SK-MEL-5 (cell line): ENCODE measurements around the gene MSX1. TPM values are rescaled to one million over a fixed set of nuclear protein-coding genes. Genes with fewer than 3 reads are reported as not detected.
"Not testable (repeated sequence)": the region's sequence is repeated elsewhere in the genome, so short reads cannot be mapped to it uniquely, and the experiment has no call there.

Experiments
- DNase-seq: peaks from one replicate; pipeline ENCODE4 v3.0.0-alpha.2; 2016; ENCODE audit warnings: low read depth, low spot score
- in situ Hi-C: cut with HindIII; loops from 2 replicates; pipeline ENCODE4 v1.10.0; 2016; ENCODE audit warnings: low sequenced_read_pairs, high pct_unique_total_duplicates, low pct_unique_long_range_greater_than_20kb
- polyA plus RNA-seq, 2 experiments: library from polyadenylated mRNA; depleted of rRNA; stranded (reverse); fragments of >200 nt; gene quantifications; 2 replicates each; pipeline ENCODE4 v1.2.3, GENCODE V29; 2015
- total RNA-seq: library from RNA; depleted of rRNA; stranded (reverse); fragments of >200 nt; shearing (Covaris generic); gene quantifications from 2 replicates; pipeline ENCODE4 v1.2.3, GENCODE V29; 2014; rRNA removed

MSX1 gene
- 4.3 and 4.5 TPM in 2 replicates for total RNA-seq
- polyA plus RNA-seq (2015; cell fraction: cytosol; rRNA removed): 10.2 and 11.1 TPM in 2 replicates
- polyA plus RNA-seq (2015; cell fraction: nucleus; rRNA removed): 1.7 and 4.4 TPM in 2 replicates

DNA sequence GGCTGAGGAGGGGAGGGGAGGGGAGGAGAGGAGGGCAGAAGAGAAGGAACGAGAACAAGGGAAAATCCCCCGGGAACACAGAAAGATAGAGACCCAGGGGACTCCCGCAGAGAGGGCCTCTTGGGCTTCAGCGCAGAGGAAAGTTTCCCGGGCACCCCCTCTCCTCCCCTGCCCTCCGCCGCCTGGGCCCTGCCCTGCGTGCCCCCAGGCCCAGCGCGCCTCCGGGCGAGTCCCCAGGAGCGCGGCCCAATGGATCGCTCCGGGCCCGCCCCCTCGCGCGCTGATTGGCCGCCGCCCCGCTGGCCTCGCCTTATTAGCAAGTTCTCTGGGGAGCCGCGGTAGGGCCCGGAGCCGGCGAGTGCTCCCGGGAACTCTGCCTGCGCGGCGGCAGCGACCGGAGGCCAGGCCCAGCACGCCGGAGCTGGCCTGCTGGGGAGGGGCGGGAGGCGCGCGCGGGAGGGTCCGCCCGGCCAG, at the start of gene MSX1:
MSX1 (plus strand) TSS at position 341 of the 474 bp plus-strand sequence. CDS start 235 bp downstream, outside the sequence.
- peak; percentile 75 for DNase-seq
- in situ Hi-C loops: no loop called here

DNA sequence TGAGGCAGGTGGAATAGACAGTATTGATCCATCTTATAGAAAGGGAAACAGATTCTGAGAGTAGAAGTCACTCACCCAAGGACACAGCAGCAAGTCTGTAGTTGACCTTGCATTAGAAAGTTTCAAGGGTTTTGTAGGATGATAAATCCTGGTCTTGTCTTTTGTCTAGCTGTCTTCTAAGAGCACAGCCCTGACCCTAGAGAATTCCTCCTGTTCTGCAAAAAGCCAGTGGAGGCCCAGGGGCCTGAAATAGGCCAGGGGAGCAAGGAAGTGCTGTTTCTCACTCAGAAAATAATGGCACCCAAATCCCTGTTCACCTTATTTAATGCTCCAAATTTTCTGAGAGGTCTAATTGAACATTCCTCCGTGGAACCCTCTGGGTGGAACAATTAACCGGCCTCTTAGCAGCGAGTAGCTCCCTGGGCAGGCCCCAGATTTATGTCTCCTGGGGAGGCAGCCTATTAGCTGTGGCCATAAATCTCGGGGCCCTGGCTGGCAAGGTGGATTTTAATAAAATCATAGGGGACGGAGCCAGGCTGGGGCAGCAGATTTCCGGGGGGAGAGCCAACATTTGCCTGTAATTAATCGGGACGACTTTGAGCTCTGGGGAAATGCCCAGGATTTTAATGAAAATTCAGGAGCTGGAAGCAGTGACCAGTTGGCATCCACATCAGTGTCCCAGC, 49.2 kb upstream of the MSX1 start:
- no peak for DNase-seq
- in situ Hi-C loops: no loop called here

DNA sequence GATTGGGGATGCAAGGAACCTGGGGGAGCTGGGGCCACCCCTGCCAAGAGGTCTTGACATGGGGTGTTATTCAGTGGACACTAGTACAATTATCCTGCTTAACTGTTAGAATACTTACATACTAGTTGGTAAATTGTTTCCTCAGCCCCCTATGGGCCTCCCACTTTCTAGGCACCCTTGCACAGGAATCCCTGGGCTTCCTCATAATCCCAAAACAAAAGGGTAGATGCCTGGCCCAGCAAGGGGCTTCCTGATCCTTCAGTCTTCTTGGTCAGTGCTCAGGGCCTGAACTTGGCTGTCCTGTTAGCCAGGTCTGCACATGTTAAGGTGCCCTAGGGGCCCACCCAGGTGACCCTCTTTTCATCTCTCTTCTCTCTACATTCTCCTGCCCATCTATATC, 48.7 kb upstream of the MSX1 start:
- in situ Hi-C loops: no loop called here
- DNase-seq: no peak

DNA sequence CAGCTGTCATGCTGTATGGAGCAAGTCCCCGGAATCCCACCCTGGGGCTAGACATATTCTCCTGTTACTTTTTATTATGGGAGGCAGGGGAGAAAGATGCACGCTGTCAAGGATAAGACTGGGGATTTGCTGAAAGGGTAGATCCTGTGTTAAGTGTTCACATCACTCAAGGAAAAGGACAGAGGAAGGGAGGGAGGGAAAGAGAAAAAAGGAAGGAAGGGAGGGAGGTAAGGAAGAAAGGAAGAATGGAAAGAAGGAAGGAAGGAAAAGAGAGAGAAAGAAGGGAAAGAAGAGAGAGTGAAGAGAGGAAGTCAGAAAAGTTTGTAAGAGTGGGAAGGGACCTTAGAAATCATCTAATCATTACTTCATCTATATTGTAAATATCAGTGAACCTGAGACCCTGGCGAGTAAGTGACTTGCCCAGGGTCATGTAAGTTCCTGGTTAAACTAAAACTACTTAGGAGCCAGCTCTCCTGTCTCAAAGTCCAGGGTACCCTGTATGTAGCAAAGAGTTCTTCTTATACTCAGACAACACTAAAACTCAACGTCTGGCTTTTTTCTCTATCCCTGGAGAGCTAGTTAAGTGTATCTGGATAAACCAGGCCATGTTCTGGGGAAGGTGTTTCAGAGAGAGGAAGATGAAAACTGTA, 47.2 kb upstream of the MSX1 start:
- DNase-seq: no peak

DNA sequence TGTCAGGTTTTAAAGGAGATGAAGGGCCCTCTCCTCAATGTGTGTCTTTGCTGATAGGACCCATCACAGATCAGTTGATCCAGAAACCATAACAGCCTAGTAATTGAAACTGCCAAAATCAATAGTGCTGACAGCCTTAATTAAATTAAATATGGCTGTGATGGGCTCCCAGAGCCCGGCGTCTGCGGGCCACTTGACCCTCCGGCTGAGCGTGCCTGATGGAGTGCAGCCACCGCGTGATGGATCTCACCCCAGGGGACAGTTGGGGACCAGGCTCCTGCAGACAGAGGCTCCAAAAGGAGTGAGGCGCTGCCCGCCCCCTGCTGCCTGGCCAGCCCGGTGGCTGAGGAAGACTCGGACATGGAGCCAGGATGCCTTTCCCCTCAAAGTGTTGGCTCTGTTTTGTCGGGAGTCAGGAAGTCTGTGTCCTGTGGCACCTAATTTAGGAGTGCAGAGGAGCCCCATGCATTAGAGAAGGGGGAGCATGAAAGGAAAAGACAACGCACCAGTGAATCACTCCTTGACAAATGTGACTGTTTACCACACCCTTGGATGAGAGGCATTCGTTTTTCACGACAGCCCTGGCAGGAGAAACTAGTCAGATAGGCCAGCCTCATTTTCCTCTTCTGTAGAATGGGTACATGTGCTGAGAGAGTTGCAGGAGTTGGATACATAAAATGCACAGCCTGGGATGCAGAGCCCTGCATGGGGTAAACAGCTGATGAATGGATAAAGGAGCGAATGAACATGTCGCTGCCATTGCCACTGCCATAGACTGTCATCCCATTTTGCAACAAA, 40.9 kb upstream of the MSX1 start:
- DNase-seq: no peak
- in situ Hi-C loops: no loop called here

More for the DNA sequence above, 47.2 kb upstream of the MSX1 start:
- in situ Hi-C loops: no loop called here

DNA sequence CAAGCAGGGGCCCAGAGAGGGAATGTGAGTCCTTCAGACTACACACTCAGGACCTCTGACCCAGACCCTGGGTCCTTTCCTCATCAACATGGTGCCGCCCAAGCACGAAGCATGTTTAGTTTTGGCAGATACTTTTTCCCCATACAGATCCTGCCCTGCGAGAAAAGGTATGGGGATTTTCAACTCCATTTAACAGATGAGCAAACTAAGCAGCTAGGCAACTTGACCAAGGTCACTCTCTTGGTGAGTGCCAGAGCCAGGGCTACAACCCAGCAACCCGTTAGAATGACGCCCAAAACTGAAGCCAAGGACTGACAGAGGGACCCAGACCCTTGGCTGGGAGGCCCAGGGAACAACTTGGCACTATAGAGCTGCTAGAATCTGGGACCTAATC, 40.3 kb upstream of the MSX1 start:
- no peak for DNase-seq
- in situ Hi-C loops: no loop called here

DNA sequence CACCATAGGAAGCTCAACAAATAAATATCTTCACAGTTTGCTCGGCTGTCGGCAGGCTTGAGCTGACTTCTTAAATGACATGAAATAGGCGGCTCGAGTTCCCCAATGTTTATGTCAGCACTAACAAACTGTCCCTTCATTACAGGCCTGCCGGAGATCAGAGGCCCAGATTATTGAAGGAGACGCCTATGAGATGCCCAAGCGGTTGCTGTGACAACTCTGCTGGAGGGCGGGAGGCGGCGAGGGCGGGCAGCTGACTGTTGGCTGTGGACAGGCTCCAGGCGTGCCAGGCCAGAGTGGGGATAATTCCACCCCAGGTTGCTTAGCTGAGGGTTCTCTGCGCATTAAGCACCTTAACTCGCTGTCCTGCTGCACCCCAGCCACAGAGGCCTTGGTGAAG, 39.2 kb upstream of the MSX1 start:
- DNase-seq: no peak
- in situ Hi-C loops: no loop called here

DNA sequence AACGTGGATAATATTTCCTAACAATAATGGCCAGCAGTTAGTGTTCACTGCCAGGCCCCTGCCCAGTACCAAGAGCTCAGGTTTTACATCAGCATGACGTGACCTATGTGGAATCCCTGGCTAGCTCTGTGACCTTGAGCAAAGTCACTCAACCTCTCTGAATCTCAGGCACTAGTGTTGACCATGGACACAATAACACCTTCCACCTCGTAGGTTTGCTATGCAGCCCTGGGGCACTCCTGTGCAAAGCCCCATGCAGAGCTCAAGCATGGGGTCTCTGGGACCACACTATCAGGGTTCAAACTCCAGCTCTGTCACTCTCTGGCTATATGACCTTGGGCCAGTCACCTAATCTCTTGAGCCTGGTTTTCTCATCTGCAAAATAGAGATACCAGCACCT, 38.7 kb upstream of the MSX1 start:
- no peak for DNase-seq
- in situ Hi-C loops: no loop called here

DNA sequence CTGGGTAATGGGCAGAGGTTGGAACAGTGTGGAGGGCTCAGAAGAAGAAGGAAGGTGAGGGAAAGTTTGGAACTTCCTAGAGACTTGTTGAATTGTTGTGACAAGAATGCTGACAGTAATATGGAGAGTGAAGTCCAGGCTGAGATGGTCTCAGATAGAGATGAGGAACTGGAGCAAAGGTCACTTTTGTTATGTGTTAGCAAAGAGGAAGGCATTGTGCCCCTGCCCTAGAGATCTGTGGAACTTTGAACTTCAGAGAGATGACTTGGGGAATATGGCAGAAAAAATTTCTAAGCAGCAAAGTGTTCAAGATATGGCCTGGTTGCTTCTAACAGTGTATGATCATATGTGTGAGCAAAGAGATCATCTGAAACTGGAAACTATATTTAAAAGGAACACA, 37.9 kb upstream of the MSX1 start:
- DNase-seq: no peak
- in situ Hi-C loops: no loop called here

DNA sequence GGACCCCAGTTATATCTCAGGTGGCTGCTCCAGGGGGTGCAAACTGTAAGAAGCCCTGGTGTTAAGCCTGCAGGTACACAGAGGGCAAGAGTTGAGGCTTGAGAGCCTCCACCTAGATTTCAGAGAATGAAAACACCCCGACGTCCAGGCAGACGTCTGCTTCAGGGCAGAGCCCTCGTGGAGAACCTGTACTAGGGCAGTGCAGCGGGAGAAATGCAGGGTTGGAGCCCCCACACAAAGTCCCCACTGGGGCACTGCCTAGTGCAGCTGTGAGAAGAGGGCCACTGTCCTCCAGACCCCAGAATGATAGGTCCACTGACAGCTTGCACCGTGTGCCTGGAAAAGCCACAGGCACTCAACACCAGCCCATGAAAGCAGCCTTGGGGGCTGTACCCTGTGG, 37.2 kb upstream of the MSX1 start:
- in situ Hi-C loops, DNase-seq: not testable (repeated sequence)

DNA sequence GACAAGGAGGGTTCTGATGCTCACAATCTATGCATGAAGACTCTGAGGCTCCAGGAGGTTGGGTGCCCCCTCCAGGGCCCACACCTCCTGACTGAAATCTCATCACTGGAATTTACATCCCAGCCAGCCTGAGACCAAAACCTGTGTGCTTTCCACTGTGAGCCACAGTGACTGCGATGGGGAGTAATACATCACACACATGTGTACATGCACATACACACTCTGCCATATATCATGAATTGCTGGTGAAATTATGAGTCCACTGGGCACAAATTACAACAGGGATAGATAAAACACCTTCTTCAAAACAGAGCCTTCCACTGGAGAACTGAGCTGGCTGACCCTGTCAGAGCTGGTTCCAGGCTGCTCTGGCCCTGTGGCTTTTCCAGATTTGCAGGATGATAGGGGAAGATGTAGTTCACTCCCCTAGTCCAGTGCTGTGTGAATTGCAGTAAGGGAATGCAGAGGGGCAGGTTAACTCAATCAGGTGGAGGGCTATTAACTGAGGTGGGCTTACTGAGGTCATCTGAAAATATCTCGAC, 35.8 kb upstream of the MSX1 start:
- in situ Hi-C loops: no loop called here
- DNase-seq: no peak

DNA sequence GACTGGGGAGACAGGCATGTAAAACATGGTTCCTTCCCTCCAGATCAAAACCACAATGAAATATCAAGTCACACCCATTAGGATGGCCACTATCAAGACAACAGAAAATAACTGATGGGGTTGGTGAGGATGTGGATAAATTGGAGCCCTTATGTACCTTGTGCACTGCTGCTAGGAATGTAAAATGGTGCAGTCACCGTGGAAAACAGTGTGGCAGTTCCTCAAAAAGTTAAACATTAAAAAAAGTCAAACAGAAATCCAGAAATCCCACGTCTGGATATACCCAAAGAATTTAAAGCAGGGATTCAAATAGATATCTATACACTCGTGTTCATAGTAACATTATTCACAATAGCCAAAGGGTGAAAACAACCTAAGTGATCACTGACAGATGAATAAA, 35.2 kb upstream of the MSX1 start:
- in situ Hi-C loops: no loop called here
- no peak for DNase-seq

DNA sequence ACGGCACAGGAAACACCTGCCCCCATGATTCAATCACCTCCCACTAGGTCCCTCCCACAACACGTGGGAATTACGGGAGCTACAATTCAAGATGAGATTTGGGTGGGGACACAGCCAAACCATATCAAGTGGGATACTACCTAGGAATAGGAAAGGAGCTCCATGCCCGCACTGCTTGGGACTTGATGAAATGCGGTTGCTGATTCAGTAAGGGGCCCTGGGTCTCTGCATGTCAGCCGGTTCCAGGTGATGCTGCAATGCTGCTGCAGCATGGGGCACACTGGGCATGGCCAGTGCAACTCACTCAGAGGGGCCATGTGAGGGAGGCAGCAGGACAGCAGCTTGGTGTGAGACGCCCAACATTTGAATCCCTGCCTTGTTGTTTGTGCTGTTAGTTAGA, 34.0 kb upstream of the MSX1 start:
- in situ Hi-C loops: no loop called here

DNA sequence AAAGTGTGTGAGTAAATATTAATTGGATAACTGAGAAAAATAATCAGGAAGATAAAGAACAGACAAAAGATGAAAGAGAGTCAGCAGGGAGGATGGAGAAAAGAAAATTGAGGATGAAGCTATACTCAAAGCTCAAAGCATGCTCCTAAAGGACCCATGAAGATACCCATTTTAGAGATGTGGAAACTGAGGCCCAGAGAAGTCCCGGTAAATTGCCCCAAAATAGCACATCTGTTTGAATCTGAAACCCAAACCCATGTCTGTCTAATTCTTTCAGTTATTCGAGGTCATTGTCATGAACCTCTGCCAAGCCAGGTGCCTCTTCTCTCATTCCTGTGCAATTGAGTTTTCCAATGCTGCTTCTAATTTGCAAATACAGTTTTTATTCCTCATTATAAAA, 29.6 kb upstream of the MSX1 start:
- no peak for DNase-seq
- in situ Hi-C loops: no loop called here

More for the DNA sequence above, 34.0 kb upstream of the MSX1 start:
- no peak for DNase-seq

DNA sequence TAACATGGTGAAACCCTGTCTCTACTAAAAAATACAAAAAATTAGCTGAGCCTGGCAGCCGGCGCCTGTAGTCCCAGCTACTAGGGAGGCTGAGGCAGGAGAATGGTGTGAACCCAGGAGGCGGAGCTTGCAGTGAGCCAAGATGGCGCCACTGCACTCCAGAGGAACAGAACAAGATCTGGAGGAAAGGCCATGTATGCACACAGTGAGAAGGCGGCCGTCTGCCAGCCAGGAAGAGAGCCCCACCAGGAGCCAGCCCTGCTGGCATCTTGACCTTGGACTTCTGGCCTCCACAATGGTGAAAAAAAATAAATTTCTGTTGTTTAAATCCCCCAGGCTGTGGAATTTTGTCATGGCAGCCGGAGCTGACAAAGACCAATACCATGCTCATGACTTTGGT, 28.2 kb upstream of the MSX1 start:
- in situ Hi-C loops: no loop called here
- no peak for DNase-seq

DNA sequence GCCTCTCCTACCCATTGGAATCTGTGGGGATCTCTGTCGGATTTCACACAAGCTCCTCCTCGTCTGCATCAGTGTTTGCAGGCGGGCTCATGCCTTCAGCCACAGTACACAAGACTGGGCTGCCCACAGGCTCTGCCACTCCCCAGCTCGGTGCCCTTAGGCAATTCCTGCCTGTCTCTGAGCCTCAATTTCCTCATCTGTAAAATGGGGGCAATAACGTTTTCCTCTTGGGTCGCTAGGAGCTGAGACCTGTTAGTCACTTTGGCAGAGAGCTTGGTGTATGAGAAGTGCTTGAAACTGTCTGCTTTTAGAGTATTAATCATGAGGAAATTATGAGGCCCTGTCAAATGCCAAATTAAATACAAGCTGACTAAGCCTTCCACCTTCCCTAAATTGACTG, 27.6 kb upstream of the MSX1 start:
- no peak for DNase-seq
- in situ Hi-C loops: no loop called here

DNA sequence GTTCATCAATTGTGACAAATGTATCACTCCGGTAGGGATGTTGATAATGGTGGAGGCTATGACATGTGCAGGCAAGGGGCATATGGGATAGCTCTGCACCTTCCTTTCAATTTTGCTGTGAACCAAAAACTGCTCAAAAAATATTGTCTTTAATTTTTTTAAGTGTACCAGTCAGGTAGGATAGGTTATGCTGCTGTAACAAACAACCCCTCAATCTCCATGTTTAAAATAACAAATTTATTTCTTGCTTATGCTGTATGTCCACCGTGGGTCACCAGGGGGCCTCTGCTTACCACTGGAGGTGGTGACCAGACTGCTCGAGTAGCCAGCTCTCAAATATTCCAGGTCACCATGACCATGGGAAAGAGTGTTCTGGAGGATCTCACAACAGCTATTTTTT, 23.4 kb upstream of the MSX1 start:
- in situ Hi-C loops: no loop called here
- DNase-seq: no peak

DNA sequence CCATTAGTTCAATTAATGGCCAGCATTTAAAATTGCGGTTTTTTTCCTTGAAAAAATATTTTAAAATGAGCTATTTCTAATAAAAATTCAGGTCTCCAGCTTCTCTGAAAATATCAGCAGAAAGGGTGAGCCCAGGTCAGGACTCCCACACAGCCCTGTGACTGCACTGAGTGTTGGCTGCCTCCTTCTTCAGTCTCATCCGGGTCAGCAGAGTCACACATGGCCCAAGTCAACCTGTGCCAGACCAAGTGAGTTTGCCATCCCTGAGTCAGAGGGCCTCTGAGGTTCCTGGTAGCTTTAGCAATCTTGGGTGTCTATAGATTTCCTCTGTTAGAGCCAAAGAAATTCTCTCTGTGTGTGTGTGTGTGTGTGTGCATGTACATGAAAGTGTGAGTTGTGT, 22.1 kb upstream of the MSX1 start:
- DNase-seq: no peak
- in situ Hi-C loops: no loop called here
